B cell (primary cell): ENCODE measurements around the gene ZMYM2. TPM values are rescaled to one million over a fixed set of nuclear protein-coding genes. Genes with fewer than 3 reads are reported as not detected.

Experiments
- ATAC-seq: fragments of 200-7000 bp; cut with Tn5 transposase; one replicate; pipeline ENCODE4 v1.10.0; 2021; ENCODE audit warnings: low read depth, mild to moderate bottlenecking, moderate number of reproducible peaks, moderate library complexity
- CTCF ChIA-PET: fragments of 350-600 bp; sonication (Branson Sonifier 250); formaldehyde crosslinking; loops from one replicate; lab custom pipeline; 2021; ENCODE audit warnings: antibody characterized with exemption, inconsistent platforms; lab: Charles Lee
- POLR2A ChIA-PET: fragments of 350-600 bp; sonication (Branson Sonifier 250); formaldehyde crosslinking; loops from one replicate; lab custom pipeline; 2021; ENCODE audit warnings: antibody characterized with exemption; lab: Charles Lee
- DNase-seq: peaks from one replicate; pipeline ENCODE4 v3.0.0; 2013
- H2AFZ ChIP-seq: 2 replicates; pipeline ENCODE4 v1.6.1; 2012; ENCODE audit warnings: mild to moderate bottlenecking, low read depth, low read length; ENCODE audit not compliant: insufficient read depth, poor library complexity, severe bottlenecking
- H3K27ac ChIP-seq, 2 donors: 1 replicate in 1 of 2; 2 replicates in 1 of 2; pipeline ENCODE4 v1.5.1; 2012 to 2013; ENCODE audit warnings: low read length in 2 of 2, mild to moderate bottlenecking in 2 of 2, moderate library complexity in 1 of 2
- H3K27me3 ChIP-seq, 4 experiments: fragments of 200-600 bp in 1 of 4; sonication (generic) in 1 of 4; replicated peaks in 1 of 4; 1 replicate in 2 of 4; 2 replicates in 2 of 4; pipeline versions ENCODE4 v1.6.1 to v1.7.0; 2013 to 2016; ENCODE audit warnings: low read length in 3 of 4, mild to moderate bottlenecking in 2 of 4, mixed read lengths in 1 of 4, moderate library complexity in 1 of 4; ENCODE audit not compliant: insufficient read depth in 4 of 4, control insufficient read depth in 3 of 4; ENCODE audit errors: control extremely low read depth in 1 of 4
- H3K36me3 ChIP-seq, 2 experiments: replicated peaks in 1 of 2; 1 replicate in 1 of 2; 2 replicates in 1 of 2; pipeline versions ENCODE4 v1.6.1 to v1.7.1; 2013; ENCODE audit warnings: low read length in 1 of 2; ENCODE audit not compliant: insufficient read depth in 2 of 2, control insufficient read depth in 1 of 2; ENCODE audit errors: control extremely low read depth in 1 of 2, extremely low read depth in 1 of 2
- H3K4me1 ChIP-seq, 2 donors: fragments of 200-600 bp in 1 of 2; sonication (generic) in 1 of 2; 1 replicate in 1 of 2; 2 replicates in 1 of 2; pipeline versions ENCODE4 v1.5.1 to v1.6.1; 2013 to 2017; ENCODE audit warnings: low read length in 2 of 2; ENCODE audit not compliant: control insufficient read depth in 2 of 2, insufficient read depth in 2 of 2
- H3K4me2 ChIP-seq: replicated peaks from 2 replicates; pipeline ENCODE3; 2012; ENCODE audit warnings: mild to moderate bottlenecking, low read depth, low read length; ENCODE audit not compliant: poor library complexity, severe bottlenecking
- H3K4me3 ChIP-seq, 5 experiments: fragments of 200-600 bp in 1 of 5; sonication (generic) in 1 of 5; 1 replicate in 3 of 5; 2 replicates in 2 of 5; pipeline versions ENCODE4 v1.5.1 to v1.7.0; 2011 to 2016; ENCODE audit warnings: low read length in 4 of 5, mild to moderate bottlenecking in 4 of 5, low read depth in 2 of 5, control low read depth in 1 of 5, moderate library complexity in 1 of 5; ENCODE audit not compliant: insufficient read depth in 1 of 5; ENCODE audit errors: control extremely low read depth in 1 of 5, extremely low read depth in 1 of 5
- H3K79me2 ChIP-seq: fragments of 200-600 bp; sonication (generic); one replicate; pipeline ENCODE4 v1.6.0; 2016; ENCODE audit warnings: low read length; ENCODE audit not compliant: control insufficient read depth, insufficient read depth
- H3K9ac ChIP-seq: fragments of 200-600 bp; sonication (generic); 2 replicates; pipeline ENCODE4 v1.6.1; 2017; ENCODE audit warnings: mild to moderate bottlenecking, low read length, moderate library complexity
- H3K9me3 ChIP-seq, 3 donors: one replicate each; pipeline versions ENCODE4 v1.6.1 to v1.7.1; 2013; ENCODE audit warnings: low read length in 2 of 3; ENCODE audit not compliant: control insufficient read depth in 2 of 3, insufficient read depth in 1 of 3; ENCODE audit errors: control extremely low read depth in 1 of 3
- H4K20me1 ChIP-seq: 2 replicates; pipeline ENCODE4 v1.6.0; 2012; ENCODE audit warnings: mild to moderate bottlenecking, low read length; ENCODE audit not compliant: insufficient read depth, control insufficient read depth, poor library complexity, severe bottlenecking
- H3K27ac Mint-ChIP-seq: one replicate; pipeline ENCODE4 v1.8.0; 2021; ENCODE audit warnings: mixed read lengths
- H3K27me3 Mint-ChIP-seq: one replicate; pipeline ENCODE4 v1.8.0; 2021; ENCODE audit warnings: mixed read lengths
- H3K4me1 Mint-ChIP-seq: one replicate; pipeline ENCODE4 v1.8.0; 2021; ENCODE audit warnings: mixed read lengths
- H3K4me3 Mint-ChIP-seq: one replicate; pipeline ENCODE4 v1.8.0; 2021; ENCODE audit warnings: mixed read lengths
- H3K9me3 Mint-ChIP-seq: one replicate; pipeline ENCODE4 v1.8.0; 2022; ENCODE audit warnings: mixed read lengths; ENCODE audit not compliant: insufficient read depth
- CTCF ChIP-seq: fragments of 200-600 bp; IDR thresholded peaks from one replicate; pipeline ENCODE4 v1.8.0; 2022; ENCODE audit warnings: antibody characterized with exemption, mild to moderate bottlenecking
- EZH2 ChIP-seq: IDR thresholded peaks from 2 replicates; pipeline ENCODE4 v1.6.1; 2012; ENCODE audit warnings: borderline replicate concordance, low read depth, mild to moderate bottlenecking, moderate library complexity, low read length; ENCODE audit not compliant: insufficient read depth, poor library complexity, severe bottlenecking
- whole genome bisulfite sequencing: methylation state at CpG from one replicate; pipeline ENCODE4 v1.1.5; 2013; ENCODE audit warnings: missing lambda C conversion rate; ENCODE audit not compliant: insufficient coverage; 5-methylcytosine and 5-hydroxymethylcytosine counted together
- intact Hi-C: fragments of 100-400 bp; cut with micrococcal nuclease; formaldehyde crosslinking; loops from one replicate; pipeline ENCODE4 v1.10.0; 2022
- polyA plus RNA-seq: library from polyadenylated mRNA; depleted of rRNA; stranded (reverse); fragments of >200 nt; gene quantifications from 2 replicates; pipeline ENCODE4 v1.2.3, GENCODE V29; 2012
- total RNA-seq, 2 donors: library from RNA; stranded (reverse); fragments of 120-200 nt in 1 of 2; gene quantifications; 1 replicate in 1 of 2; 2 replicates in 1 of 2; pipeline versions ENCODE4 v1.2.3 to v1.2.4, GENCODE V29; 2013 to 2022

The ZMYM2 gene
- total and polyA plus RNA-seq, 2 donors (not counting 1 experiment from before 2014, with no cell fraction given): 21.7 to 131 TPM

DNA sequence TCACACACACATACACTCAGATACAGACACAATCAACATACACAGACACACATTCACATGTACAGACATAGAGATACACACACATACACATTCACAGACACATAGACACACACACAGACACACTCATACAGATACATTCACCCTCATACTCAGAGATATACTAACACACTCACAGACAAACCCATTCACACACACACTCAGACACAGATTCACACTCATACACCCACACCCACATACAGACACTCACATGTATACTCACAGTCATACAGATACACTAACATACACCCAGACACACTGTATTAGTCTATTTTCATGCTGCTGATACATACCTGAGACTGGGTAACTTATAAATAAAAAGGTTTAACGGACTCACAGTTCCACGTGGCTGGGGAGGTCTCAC lies 171.5 kb downstream of the ZMYM2 start:
- no peak overlapping the region for H3K4me3 ChIP-seq
- H3K79me2 ChIP-seq: no peaks in the 10 kb centered on the region
- ChIA-PET POLR2A (no interaction called here), CTCF (no interaction called here)
- H3K4me2 ChIP-seq: no peak overlapping the region
- intact Hi-C loops: no loop called here
- Mint-ChIP-seq H3K27ac (no peak overlapping the region), H3K4me1 (peaks cover 8% of the 10 kb centered on the region), H3K9me3 (no peaks in the 10 kb centered on the region), H3K27me3 (peaks cover 18% of the 10 kb centered on the region), H3K4me3 (no peak overlapping the region)
- H2AFZ ChIP-seq: no peak overlapping the region
- 70% methylated on average over 2 of the region's 2 CpGs for WGBS
- no peak overlapping the region for H3K9ac ChIP-seq
- H4K20me1 ChIP-seq: no peaks in the 10 kb centered on the region
- peaks cover 0 to 65% (median 30%) of the 10 kb centered on the region in 4 experiments for H3K27me3 ChIP-seq
- no peak for TF ChIP-seq CTCF
- no peak for TF ChIP-seq EZH2
- no peak overlapping the region for H3K27ac ChIP-seq
- peaks cover 20 to 31% of the 10 kb centered on the region in 2 donors for H3K4me1 ChIP-seq
- no peaks in the 10 kb centered on the region for H3K36me3 ChIP-seq
- DNase-seq (no peak), ATAC-seq (no peak)
- peaks cover 0 to 10% (median 1%) of the 10 kb centered on the region in 3 donors for H3K9me3 ChIP-seq

DNA sequence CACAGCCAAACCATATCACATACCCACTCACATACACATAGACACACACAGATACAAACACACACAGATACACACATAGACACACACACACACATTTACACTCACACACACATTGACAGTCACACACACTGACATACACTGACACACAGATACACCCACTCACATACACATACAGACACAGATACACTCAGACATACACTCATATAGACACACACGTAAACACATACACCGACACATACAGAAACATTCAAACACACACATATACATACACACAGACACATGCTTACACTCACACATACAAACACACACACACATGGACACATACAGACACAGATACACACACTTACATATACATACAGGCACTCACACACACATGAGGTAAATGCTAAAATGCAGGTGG lies 172.1 kb downstream of the ZMYM2 start:
- Histone ChIP-seq H3K4me1 (peaks cover 20 to 31% of the 10 kb centered on the region in 2 donors), H3K27ac (no peak overlapping the region), H3K27me3 (peaks cover 0 to 68% (median 31%) of the 10 kb centered on the region in 4 experiments), H3K9ac (no peak overlapping the region), H4K20me1 (no peaks in the 10 kb centered on the region), H3K9me3 (peaks cover 0 to 10% (median 1%) of the 10 kb centered on the region in 3 donors), H3K36me3 (no peaks in the 10 kb centered on the region), H3K4me3 (no peak overlapping the region), H3K4me2 (no peak overlapping the region), H3K79me2 (no peaks in the 10 kb centered on the region), H2AFZ (no peak overlapping the region)
- ATAC-seq (no peak), DNase-seq (no peak)
- intact Hi-C loops: no loop called here
- no peaks in the 10 kb centered on the region for H3K9me3 Mint-ChIP-seq
- TF ChIP-seq CTCF (no peak), EZH2 (no peak)
- H3K4me1 Mint-ChIP-seq: peaks cover 8% of the 10 kb centered on the region
- POLR2A ChIA-PET: no interaction called here
- H3K27me3 Mint-ChIP-seq: peaks cover 17% of the 10 kb centered on the region
- CTCF ChIA-PET: no interaction called here
- H3K4me3 Mint-ChIP-seq: no peak overlapping the region
- no peak overlapping the region for H3K27ac Mint-ChIP-seq
- 93% methylated on average over 2 of the region's 2 CpGs for WGBS
